ENCODE data around the gene CFAP92.

The CFAP92 gene

DNA sequence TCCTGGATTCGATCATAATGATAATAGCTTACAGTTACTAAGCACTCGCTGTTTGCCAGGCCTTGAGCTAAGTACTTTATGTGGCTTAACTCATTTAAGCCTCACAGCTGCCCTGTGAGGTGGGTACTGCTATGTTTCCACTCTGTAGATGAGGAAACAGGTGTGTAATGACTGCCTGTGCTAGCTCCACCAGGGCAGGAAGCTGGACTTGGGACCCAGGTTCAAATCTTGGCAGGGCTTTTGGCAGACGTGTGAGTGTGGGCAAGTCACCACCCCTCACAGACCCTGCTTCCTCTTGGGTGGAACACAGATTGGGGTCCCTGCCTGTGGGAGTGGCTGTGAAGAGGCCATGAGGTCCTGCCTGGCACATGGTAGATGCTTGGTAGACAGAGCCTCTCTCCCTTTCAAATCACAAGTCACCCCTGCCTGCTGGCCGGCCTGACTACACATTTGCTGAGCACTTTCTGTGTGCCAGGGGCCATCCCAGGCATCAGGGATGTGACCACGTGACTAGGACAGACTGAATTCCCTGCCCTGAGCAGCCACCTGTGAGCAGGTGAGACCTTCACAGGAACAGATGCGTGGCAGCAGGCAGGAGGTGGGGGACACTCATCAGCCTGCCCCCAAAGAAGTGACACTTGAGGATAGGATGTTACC, 10.9 kb upstream of the CFAP92 start:
- DNase-seq (ENCODE audit: low read depth) = no peak

DNA sequence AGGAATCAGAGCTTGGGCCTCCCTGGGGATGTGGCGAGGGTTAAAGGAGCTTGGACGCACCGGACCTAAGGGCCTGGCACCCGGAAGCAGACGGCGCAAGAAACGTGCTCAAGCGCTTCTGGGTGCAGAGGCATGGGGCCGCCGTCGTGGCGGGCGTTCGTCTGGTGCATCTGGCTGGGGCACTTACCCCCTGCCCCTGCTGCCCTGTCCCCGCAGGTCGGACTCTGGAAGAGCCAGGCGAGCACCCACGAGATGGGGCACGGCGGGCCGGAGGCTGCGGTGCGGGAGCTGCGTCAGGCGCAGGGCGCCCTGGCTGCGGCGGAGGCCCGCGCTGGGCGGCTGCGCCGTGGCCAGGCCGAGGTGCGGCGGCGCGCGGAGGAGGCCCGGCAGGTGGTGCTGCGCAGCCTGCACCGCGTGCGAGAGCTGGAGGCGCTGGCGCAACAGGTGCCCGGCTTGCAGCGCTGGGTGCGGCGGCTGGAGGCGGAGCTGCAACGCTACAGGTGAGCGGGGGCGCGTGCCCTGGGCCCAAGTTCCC, 9.8 kb upstream of the CFAP92 start:
- no peak for DNase-seq (ENCODE audit: low read depth)

DNA sequence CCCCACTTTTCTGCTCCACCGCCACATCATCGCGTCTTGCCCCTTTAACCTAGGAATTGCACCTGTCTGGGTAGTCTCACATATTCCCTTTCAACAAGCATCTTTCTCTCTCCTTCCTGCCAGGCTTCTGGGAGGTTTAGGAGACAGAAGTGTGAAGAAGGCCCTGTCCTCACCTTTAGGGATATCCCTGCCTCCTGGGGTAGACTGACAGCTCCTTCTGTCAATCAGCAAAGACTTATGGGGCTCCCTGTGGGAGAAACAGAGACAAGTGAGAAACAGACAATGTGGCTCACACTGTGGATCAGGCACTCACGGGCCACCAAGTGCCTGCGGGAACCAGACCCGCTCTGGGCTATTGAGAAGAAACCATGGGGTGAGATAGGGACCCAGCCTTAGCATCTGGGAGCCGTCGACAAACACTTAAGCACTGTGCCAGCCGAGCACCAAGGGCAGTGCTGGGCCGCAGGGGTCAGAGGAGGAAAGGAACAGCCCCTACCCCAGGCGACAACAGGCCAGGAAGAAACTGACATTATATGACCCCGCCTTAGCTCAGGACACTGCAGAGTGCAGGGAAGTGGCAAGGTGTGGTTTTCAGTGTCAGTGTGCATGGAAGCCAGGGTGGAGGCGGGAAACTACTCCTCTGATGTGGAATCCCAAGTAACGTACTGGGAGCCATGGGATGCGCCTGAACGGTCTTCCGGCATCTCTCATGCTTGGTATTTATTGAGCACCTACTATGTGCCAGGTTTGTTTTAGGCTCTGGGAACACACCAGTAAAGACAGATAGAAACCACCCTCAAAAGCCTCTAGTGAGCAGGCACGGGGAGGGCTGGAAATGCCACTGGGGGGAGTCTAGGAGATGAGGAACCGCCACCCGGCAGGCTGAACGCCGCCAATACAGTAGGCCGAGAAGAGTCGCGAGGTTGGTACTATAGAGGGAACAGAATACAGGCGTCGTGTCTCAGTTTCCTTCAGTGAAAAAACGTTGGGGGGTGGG, 9.0 kb upstream of the CFAP92 start:
- DNase-seq (ENCODE audit: low read depth) = no peak

- DNase-seq (ENCODE audit: low read depth) = no peak
Observed at GRCh38 chr3:129001806-129002572, 8.1 kb upstream of the CFAP92 start.

DNA sequence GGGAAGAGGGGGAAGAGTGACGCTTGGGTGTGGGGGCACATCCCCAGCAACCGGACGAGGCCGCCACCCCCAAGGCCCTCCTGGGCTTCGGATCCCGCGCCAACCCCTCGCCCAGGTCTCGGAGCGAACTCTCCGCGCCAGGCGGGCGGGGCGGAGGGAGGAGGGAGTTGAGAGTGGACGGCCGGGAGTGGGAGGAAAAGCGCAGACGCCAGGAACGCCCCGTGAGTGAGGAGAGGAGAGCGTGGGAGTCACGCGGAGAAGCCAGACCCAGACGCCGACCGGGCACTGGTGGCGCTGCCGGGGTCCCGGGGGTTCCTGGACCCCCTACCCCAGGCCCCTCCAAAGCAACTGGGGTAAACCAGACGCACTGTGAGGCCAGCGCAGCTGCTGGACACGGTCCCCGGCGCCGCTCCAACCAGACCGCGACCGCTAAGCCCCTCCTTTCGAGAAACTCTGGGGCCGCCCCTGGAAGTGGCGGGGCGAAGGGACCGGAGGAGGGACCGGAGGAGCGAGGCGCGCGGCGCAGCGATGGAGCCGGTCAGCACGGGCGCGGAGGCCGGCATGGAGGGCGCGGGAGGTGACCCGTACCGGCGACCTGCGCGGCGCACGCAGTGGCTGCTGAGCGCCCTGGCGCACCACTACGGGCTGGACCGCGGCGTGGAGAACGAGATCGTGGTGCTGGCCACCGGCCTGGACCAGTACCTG, 7.4 kb upstream of the CFAP92 start, which contains the start of gene EFCC1:
Gene EFCC1 (plus strand): TSS at position 204 of the 705 bp plus-strand sequence. CDS start 325 bp downstream, at position 529.
- peak; percentile 10 for DNase-seq (ENCODE audit: low read depth)

- no peak for DNase-seq (ENCODE audit: low read depth)
Observed at GRCh38 chr3:129000742-129001100, 6.8 kb upstream of the CFAP92 start.

DNA sequence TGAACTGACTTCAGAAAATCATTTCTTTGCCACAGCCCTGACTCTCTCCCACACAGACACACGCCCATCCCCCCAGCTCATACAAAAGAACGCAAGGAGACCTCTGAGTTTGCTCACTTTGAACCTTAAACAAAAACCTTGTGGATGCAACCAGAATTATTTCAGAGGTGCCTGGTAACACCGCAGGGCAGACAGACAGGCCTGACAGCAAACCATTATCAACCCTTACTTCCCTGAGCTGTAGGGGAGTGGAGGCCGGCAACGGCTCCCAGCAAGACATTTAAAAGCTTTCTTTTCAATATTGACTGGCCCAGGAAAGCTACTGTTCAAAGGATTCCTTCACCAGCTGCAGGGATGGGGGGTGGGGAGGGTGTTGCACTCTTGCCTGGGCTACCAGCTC, 5.2 kb upstream of the CFAP92 start:
- no peak for DNase-seq (ENCODE audit: low read depth)

GRCh38 chr3:128998561-128998960, 4.7 kb upstream of the CFAP92 start:
- DNase-seq (ENCODE audit: low read depth) = no peak

- DNase-seq (ENCODE audit: low read depth) = no peak
Observed at GRCh38 chr3:128997486-128998133, 3.7 kb upstream of the CFAP92 start.

- DNase-seq (ENCODE audit: low read depth) = no peak
Observed at GRCh38 chr3:128996726-128997125, 2.9 kb upstream of the CFAP92 start.

- no peak for DNase-seq (ENCODE audit: low read depth)
Observed at GRCh38 chr3:128996200-128996599, 2.3 kb upstream of the CFAP92 start.

- DNase-seq (ENCODE audit: low read depth) = no peak
Observed at GRCh38 chr3:128995737-128996136, 1.9 kb upstream of the CFAP92 start.

DNA sequence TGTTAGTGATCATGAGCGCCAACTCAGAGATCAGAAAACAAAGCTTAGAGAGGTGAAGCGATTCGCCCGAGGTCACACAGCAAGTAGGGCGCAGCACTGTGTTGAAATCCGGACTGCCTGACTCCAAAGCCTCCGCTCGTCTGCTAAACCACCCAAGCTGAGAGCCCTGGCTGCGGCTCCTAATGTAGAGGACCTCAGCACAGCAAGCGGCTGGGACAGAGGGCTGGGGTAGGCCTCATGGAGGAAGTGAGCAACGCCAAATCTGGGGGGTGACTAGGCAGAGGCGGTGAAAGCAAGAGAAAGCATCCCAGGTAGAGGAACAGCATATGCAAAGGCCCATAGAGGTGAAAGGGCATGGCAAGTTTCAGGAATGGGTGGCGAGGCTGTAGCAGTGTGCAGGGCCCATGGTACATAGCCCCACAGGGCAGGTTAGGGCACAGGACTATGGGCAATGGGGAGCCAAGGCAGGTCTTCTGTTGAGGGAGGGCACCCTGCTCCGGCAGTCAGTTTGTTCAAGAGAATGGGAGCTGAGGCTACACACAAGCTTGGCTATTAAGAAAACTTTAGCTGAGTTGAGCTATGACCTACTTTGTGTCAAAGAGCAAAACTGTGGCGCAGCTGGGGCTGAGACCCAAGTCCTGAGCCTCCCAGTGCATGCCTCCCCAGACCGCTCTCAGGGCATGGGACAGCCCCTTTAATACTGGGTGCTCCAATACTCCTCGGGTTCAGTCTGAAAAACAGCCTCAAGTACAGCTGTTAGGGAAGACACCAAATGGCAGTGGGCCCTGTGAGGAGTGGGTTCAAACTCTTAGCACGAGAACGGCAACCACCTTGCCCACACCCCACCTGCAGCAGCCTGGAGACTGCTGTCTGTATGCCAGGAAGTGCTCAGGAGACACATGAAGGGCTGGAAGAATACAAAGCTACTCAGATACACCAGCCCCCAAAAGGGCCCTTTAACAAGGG, 988 bp upstream of the CFAP92 start:
- DNase-seq (ENCODE audit: low read depth) = no peak

DNA sequence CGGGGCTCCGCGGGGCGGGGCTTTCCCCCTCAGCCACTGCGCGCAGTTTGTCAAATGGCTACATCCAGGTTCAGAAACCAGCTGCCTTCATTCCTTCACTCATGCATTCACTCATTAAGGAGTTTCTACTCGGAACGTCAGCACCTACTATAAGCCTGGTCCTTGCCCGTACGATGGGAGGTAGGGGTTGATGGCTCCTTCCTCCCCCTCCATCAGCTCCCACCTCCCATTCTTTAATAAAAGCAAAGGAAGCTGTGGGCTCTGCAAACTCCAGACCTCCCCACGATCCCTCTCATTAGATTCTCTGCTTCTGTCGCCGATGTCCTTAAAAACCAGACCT, 267 bp upstream of the CFAP92 start:
- no peak for DNase-seq (ENCODE audit: low read depth)

DNA sequence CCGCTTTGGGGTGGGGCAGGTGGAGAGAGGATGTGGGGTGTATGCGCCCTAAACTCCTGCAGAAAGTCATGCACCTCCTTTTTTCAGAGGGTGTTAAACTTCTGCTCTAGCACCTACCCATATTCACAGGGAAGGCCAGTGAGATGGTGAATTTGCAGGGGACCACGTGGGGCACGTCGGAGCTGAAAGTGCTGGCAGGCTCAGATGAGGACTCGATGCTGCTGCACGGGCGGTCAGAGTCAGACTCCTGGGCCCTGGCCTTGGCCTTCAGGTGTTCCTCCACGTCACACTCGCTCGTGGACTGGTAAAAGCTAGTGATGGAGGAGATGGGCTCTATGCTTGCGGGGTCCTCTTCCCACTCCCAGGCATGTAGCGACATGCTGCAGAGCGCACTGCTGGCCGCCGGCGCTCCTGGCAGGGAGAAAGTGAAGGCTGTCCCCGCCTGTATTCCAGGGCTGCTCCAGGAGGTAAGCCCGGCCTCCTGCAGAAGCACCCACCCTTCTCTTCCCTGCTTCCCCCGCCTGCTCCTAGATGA, 883 bp downstream of the CFAP92 start:
- no peak for DNase-seq (ENCODE audit: low read depth)

GRCh38 chr3:128991355-128991895, 2.5 kb downstream of the CFAP92 start:
- no peak for DNase-seq (ENCODE audit: low read depth)

- no peak for DNase-seq (ENCODE audit: low read depth)
Observed at GRCh38 chr3:128988286-128988685, 5.6 kb downstream of the CFAP92 start.

DNA sequence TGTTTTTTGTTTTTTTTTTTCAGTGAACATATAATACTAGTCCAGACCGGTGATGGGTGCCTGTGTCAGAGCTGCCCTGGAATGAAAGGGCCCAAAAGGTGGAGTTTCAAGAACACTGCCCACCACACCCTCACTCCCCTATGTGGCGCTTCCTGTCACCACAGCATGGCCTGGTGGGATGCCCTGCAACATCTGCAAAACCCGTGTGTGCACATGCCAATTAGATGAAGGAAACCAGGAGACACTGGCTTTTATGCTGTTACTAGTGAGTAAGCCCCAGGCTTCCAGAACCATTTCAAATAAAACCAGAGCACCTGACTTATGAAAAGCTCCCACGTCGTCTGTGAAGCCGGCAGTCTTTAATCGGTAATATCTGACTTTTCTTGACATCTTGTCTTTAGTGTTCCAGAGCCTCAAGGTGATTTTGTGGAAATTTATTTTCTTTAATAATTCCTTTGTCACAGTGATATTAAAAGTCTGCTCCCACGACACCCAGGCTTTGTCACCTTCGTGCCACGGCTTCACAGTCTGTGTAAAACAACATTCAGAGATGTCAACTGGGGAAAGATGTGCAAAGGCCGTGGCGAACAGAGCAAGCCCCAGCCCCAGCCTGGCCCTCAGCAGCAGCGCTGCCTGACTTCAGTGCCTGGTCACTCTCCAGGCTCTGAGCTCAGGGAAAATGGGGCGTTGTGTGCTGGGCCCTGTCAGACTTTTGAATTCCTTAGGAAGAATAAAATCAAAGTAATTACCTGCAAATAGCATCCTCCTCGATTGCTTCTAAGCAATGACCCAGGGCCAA, 6.4 kb downstream of the CFAP92 start:
- DNase-seq (ENCODE audit: low read depth) = no peak

GRCh38 chr3:128984596-128984995, 9.3 kb downstream of the CFAP92 start:
- peak; percentile 43 for DNase-seq (ENCODE audit: low read depth)

Data from amniotic epithelial cell (primary cell).